PFSK-1 (cell line): ENCODE data around the gene KAZN.

Experiments
- POLR2AphosphoS5 ChIP-seq: IDR thresholded peaks from 2 replicates; pipeline ENCODE4 v1.6.1; 2012; ENCODE audit warnings: low read depth, mild to moderate bottlenecking, control low read depth, low read length, moderate library complexity
- SIN3A ChIP-seq: IDR thresholded peaks from 2 replicates; pipeline ENCODE4 v1.6.1; 2012; ENCODE audit warnings: mild to moderate bottlenecking, low read length, moderate library complexity, borderline replicate concordance; ENCODE audit not compliant: insufficient read depth
- TAF1 ChIP-seq: IDR thresholded peaks from 2 replicates; pipeline ENCODE4 v1.6.1; 2012; ENCODE audit warnings: low read length, control low read depth, borderline replicate concordance; ENCODE audit not compliant: insufficient read depth
- TF ChIP-seq, protein P1 (sequence below), 2 experiments: IDR thresholded peaks; 2 replicates each; pipeline versions ENCODE4 v1.6.1 to v1.8.0; 2011 to 2012; ENCODE audit warnings: low read depth in 2 of 2, low read length in 2 of 2, control low read depth in 1 of 2, inconsistent platforms in 1 of 2, mild to moderate bottlenecking in 1 of 2, moderate library complexity in 1 of 2; ENCODE audit not compliant: insufficient read depth in 1 of 2

DNA sequence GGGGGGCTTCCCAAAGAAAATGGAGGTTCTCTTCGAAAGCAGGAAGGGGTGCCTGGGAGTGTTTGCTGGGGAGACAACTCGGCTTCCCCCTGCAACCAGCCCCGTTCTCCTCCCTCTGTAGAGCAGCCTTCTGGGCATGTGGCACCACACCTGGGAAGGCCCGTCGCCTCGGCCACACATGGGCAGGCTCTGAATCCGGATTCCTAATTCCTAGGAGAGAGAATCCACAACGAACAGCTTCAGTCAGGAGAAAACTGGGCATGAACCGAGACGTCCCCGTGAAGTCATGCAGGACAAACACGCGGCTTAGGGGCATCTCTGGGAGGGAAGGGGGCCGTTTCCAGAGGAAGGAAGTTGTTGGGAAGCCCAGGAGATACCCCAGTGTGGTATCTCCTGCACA lies 224.5 kb downstream of the KAZN start:
- TF ChIP-seq TAF1 (no peak), POLR2AphosphoS5 (no peak), SIN3A (no peak)
- TF ChIP-seq, protein P1, sequence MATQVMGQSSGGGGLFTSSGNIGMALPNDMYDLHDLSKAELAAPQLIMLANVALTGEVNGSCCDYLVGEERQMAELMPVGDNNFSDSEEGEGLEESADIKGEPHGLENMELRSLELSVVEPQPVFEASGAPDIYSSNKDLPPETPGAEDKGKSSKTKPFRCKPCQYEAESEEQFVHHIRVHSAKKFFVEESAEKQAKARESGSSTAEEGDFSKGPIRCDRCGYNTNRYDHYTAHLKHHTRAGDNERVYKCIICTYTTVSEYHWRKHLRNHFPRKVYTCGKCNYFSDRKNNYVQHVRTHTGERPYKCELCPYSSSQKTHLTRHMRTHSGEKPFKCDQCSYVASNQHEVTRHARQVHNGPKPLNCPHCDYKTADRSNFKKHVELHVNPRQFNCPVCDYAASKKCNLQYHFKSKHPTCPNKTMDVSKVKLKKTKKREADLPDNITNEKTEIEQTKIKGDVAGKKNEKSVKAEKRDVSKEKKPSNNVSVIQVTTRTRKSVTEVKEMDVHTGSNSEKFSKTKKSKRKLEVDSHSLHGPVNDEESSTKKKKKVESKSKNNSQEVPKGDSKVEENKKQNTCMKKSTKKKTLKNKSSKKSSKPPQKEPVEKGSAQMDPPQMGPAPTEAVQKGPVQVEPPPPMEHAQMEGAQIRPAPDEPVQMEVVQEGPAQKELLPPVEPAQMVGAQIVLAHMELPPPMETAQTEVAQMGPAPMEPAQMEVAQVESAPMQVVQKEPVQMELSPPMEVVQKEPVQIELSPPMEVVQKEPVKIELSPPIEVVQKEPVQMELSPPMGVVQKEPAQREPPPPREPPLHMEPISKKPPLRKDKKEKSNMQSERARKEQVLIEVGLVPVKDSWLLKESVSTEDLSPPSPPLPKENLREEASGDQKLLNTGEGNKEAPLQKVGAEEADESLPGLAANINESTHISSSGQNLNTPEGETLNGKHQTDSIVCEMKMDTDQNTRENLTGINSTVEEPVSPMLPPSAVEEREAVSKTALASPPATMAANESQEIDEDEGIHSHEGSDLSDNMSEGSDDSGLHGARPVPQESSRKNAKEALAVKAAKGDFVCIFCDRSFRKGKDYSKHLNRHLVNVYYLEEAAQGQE (IDR thresholded peaks at IDR 0.05; ENCODE audit: insufficient read depth in 1 of 2, low read depth in 2 of 2, low read length in 2 of 2), result no peak
